Karpas-422 (cell line): ENCODE data around the gene KRCC1. TPM values are rescaled to one million over a fixed set of nuclear protein-coding genes. Genes with fewer than 3 reads are reported as not detected.

Experiments used
- DNase-seq: peaks from one replicate; pipeline ENCODE4 v3.0.0-alpha.2; 2015
- H2AFZ ChIP-seq: fragments of 200-600 bp; sonication (generic); 2 replicates; pipeline ENCODE4 v1.6.1; 2014; ENCODE audit warnings: antibody characterized with exemption, low read length, mixed read lengths
- H3K27ac ChIP-seq: fragments of 200-600 bp; sonication (generic); 2 replicates; pipeline ENCODE4 v1.5.1; 2014; ENCODE audit warnings: mild to moderate bottlenecking, low read length, moderate library complexity
- H3K27me3 ChIP-seq: fragments of 200-600 bp; sonication (generic); 2 replicates; pipeline ENCODE4 v1.6.1; 2014; ENCODE audit warnings: low read length, mixed read lengths
- H3K36me3 ChIP-seq: fragments of 200-600 bp; sonication (generic); 2 replicates; pipeline ENCODE4 v1.6.1; 2014; ENCODE audit warnings: low read length, mixed read lengths; ENCODE audit not compliant: insufficient read depth
- H3K4me1 ChIP-seq: fragments of 200-600 bp; sonication (generic); 2 replicates; pipeline ENCODE4 v1.6.1; 2014; ENCODE audit warnings: mild to moderate bottlenecking, low read length, mixed read lengths
- H3K4me2 ChIP-seq: fragments of 200-600 bp; sonication (generic); 2 replicates; pipeline ENCODE4 v1.6.1; 2014; ENCODE audit warnings: low read length, low read depth, mild to moderate bottlenecking; ENCODE audit not compliant: poor library complexity, severe bottlenecking
- H3K4me3 ChIP-seq: fragments of 200-600 bp; sonication (generic); 2 replicates; pipeline ENCODE4 v1.5.1; 2014; ENCODE audit warnings: mild to moderate bottlenecking, antibody characterized with exemption, low read length, mixed read lengths
- H3K79me2 ChIP-seq: fragments of 200-600 bp; sonication (generic); 2 replicates; pipeline ENCODE4 v1.6.1; 2014; ENCODE audit warnings: mild to moderate bottlenecking, low read length, mixed read lengths
- H3K9ac ChIP-seq: fragments of 200-600 bp; sonication (generic); 2 replicates; pipeline ENCODE4 v1.6.0; 2014; ENCODE audit warnings: low read length
- H3K9me2 ChIP-seq: fragments of 200-600 bp; sonication (generic), shearing (Covaris generic); replicated peaks from 2 replicates; pipeline ENCODE4 v1.6.0; 2014; ENCODE audit warnings: mild to moderate bottlenecking, low read length, moderate library complexity; ENCODE audit not compliant: insufficient read depth
- H3K9me3 ChIP-seq: fragments of 300-700, 200-600 bp; sonication (generic); 2 replicates; pipeline ENCODE4 v1.6.1; 2014; ENCODE audit warnings: low read length, mixed read lengths
- H4K20me1 ChIP-seq: fragments of 200-600 bp; sonication (generic); 2 replicates; pipeline ENCODE4 v1.6.1; 2014; ENCODE audit warnings: mild to moderate bottlenecking, antibody characterized with exemption, low read length, low read depth; ENCODE audit not compliant: insufficient read depth
- total RNA-seq: library from RNA; depleted of rRNA; stranded (reverse); fragments of >200 nt; shearing (Covaris generic); gene quantifications from 2 replicates; pipeline ENCODE4 v1.2.3, GENCODE V29; 2014; ENCODE audit warnings: low replicate concordance

KRCC1 gene
- total RNA-seq, 1 experiment from 2014 or later = 63.6 TPM

DNA sequence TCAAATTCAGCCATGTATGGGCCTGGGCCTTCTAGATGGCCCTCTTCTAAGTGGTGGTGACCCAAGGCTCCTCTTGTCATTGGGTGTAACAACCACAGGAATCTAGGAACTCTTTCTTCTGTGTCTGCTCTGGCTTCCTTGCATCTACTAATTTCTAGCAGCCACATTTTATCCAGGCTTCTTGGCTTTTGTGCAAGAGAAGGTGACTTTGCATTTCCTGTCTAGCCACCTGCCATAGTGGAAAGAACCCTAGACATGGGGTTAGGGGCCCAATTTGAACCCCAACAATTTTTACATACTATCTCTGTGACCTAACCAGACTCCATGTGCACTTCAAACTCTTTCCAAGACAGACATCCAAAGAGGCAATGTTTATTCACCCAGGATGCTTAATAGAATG lies 37.2 kb upstream of the KRCC1 start:
- H3K36me3 ChIP-seq = no peaks in the 10 kb centered on the region
- H2AFZ ChIP-seq = no peak overlapping the region
- no peak for DNase-seq
- no peaks in the 10 kb centered on the region for H3K9me2 ChIP-seq
- no peaks in the 10 kb centered on the region for H4K20me1 ChIP-seq
- no peaks in the 10 kb centered on the region for H3K79me2 ChIP-seq
- H3K4me3 ChIP-seq = no peak overlapping the region
- no peak overlapping the region for H3K27ac ChIP-seq
- no peak overlapping the region for H3K4me2 ChIP-seq
- H3K4me1 ChIP-seq = no peaks in the 10 kb centered on the region
- H3K27me3 ChIP-seq = no peaks in the 10 kb centered on the region
- H3K9ac ChIP-seq = no peak overlapping the region
- no peaks in the 10 kb centered on the region for H3K9me3 ChIP-seq

DNA sequence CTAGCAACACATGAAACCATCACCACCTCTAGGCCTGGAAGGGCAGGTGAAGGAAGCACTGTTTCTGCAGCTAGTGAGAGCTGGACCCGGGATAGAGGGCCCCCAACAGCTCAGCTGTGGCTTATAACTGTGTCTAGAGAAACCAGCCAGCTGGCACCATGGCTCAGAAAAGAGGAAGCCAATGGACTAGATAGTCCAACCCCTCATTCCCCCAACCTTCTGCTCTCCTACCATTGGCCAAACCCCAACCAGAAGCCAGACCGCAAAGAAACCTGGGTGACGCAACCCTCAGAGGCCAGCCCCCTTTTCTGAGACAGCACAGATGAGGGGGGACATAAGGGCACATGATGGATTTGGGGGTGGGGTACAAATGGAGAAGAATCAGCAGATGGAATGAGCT lies 36.4 kb upstream of the KRCC1 start:
- H3K9me2 ChIP-seq = no peaks in the 10 kb centered on the region
- H3K9me3 ChIP-seq = no peaks in the 10 kb centered on the region
- H3K4me2 ChIP-seq = no peak overlapping the region
- no peak overlapping the region for H3K4me3 ChIP-seq
- no peaks in the 10 kb centered on the region for H4K20me1 ChIP-seq
- no peaks in the 10 kb centered on the region for H3K79me2 ChIP-seq
- H3K9ac ChIP-seq = no peak overlapping the region
- H3K27me3 ChIP-seq = no peaks in the 10 kb centered on the region
- DNase-seq = no peak
- H3K27ac ChIP-seq = no peak overlapping the region
- H2AFZ ChIP-seq = no peak overlapping the region
- H3K36me3 ChIP-seq = no peaks in the 10 kb centered on the region
- no peaks in the 10 kb centered on the region for H3K4me1 ChIP-seq

DNA sequence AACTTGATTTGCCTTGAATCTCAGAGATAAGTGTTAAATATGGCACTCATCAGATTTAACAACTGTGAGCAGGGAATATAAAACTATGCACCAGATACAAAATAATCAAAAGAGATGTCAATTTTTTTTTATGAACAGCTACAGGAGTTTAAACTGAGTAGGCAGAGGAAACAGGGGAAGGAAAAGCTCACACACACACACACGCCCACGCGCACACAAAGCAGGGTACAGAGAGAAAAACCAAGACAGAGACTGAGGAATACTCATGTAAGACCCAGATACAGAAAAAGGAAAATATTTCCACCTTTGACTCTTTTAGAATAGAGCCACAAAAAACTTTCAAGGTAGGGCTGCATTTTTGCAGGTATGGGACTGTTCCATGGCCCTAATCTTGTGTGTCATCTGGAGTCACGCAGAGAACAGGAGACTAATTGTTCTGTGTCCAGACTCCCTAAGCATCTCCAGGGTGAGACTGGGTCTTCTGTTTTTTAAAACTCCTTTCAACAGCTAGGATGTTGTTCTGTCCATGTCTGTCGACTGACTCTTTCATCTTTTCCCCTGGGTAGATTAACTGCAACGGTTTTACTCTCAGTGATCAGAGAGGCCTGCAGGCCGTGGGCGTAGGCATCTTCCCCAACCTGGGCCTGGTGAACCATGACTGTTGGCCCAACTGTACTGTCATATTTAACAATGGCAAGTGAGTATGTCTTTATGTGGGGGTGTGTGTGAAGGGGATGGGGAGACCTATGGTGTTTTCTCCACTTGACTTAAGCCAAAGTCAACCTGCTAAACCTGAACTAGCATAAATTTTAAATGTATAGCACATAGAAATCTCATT lies 35.1 kb upstream of the KRCC1 start:
- H3K27ac ChIP-seq = no peak overlapping the region
- no peaks in the 10 kb centered on the region for H4K20me1 ChIP-seq
- H3K79me2 ChIP-seq = no peaks in the 10 kb centered on the region
- H3K4me3 ChIP-seq = no peak overlapping the region
- H3K9me2 ChIP-seq = no peaks in the 10 kb centered on the region
- no peak overlapping the region for H3K9ac ChIP-seq
- H3K27me3 ChIP-seq = no peaks in the 10 kb centered on the region
- H3K9me3 ChIP-seq = no peaks in the 10 kb centered on the region
- no peaks in the 10 kb centered on the region for H3K36me3 ChIP-seq
- H3K4me2 ChIP-seq = no peak overlapping the region
- no peak for DNase-seq
- no peaks in the 10 kb centered on the region for H3K4me1 ChIP-seq
- H2AFZ ChIP-seq = no peak overlapping the region

DNA sequence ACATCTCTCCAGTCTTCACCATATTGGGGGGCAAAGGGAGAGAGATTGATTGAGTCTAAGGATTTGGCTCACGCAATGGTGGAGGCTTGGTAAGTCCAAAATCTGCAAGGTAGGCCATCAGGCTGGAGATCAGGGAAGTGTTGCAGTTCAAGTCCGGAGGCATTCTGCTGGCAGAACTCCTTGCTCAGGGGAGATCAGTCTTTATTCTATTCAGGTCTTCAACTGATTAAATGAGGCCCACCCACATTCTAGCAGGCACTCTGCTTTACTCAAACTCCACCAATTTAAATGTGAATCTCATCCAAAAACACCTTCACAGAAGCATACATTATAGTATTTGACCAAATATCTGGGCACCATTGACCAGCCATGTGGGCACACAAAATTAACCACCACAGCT lies 33.4 kb upstream of the KRCC1 start:
- H2AFZ ChIP-seq = no peak overlapping the region
- DNase-seq = no peak
- H3K9me3 ChIP-seq = no peaks in the 10 kb centered on the region
- H3K27ac ChIP-seq = no peak overlapping the region
- H4K20me1 ChIP-seq = no peaks in the 10 kb centered on the region
- no peak overlapping the region for H3K4me3 ChIP-seq
- H3K4me1 ChIP-seq = no peaks in the 10 kb centered on the region
- no peaks in the 10 kb centered on the region for H3K27me3 ChIP-seq
- H3K79me2 ChIP-seq = no peaks in the 10 kb centered on the region
- no peaks in the 10 kb centered on the region for H3K36me3 ChIP-seq
- H3K4me2 ChIP-seq = no peak overlapping the region
- no peak overlapping the region for H3K9ac ChIP-seq
- H3K9me2 ChIP-seq = no peaks in the 10 kb centered on the region

DNA sequence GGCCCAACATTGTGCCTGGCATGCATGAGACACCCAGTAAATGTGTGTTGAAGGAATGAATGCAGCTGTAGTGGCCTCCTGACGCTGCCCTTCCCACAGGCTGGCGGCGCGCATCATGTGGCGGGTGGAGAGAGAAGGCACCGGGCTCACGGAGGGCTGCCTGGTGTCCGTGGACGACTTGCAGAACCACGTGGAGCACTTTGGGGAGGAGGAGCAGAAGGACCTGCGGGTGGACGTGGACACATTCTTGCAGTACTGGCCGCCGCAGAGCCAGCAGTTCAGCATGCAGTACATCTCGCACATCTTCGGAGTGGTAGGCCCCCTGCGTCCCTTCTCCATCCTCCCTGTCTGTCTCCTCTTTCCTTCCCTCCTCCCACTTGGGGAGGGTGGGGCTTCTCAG lies 32.2 kb upstream of the KRCC1 start:
- Histone ChIP-seq H3K79me2 (no peaks in the 10 kb centered on the region), H3K4me1 (no peaks in the 10 kb centered on the region), H3K4me3 (no peak overlapping the region), H3K9ac (no peak overlapping the region), H2AFZ (no peak overlapping the region), H3K9me3 (no peaks in the 10 kb centered on the region), H3K9me2 (no peaks in the 10 kb centered on the region), H3K4me2 (no peak overlapping the region), H3K36me3 (no peaks in the 10 kb centered on the region), H3K27me3 (no peaks in the 10 kb centered on the region), H4K20me1 (no peaks in the 10 kb centered on the region), H3K27ac (no peak overlapping the region)
- no peak for DNase-seq

DNA sequence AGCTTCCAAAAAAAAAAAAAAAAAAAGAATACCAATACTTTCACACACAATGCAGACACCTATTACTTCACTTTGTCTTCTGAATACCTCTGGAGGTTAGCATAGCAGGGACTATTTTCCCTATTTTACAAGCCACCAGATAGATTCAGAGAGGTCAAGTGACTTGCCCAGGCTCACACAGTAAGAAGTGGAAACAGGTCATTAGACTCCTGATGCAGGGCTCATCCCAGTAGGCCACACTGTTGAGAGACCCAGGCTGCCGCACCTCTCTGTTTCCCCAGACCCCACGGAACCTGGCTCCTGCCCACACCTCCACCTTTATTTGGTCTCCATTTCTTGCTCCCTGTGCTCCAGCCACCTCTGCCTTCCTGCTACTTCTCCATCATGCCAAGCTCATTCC lies 31.5 kb upstream of the KRCC1 start:
- Histone ChIP-seq H3K9me2 (no peaks in the 10 kb centered on the region), H3K4me2 (no peak overlapping the region), H4K20me1 (no peaks in the 10 kb centered on the region), H3K27me3 (no peaks in the 10 kb centered on the region), H3K27ac (no peak overlapping the region), H2AFZ (no peak overlapping the region), H3K36me3 (no peaks in the 10 kb centered on the region), H3K9me3 (no peaks in the 10 kb centered on the region), H3K79me2 (no peaks in the 10 kb centered on the region), H3K4me3 (no peak overlapping the region), H3K9ac (no peak overlapping the region), H3K4me1 (no peaks in the 10 kb centered on the region)
- DNase-seq = no peak

DNA sequence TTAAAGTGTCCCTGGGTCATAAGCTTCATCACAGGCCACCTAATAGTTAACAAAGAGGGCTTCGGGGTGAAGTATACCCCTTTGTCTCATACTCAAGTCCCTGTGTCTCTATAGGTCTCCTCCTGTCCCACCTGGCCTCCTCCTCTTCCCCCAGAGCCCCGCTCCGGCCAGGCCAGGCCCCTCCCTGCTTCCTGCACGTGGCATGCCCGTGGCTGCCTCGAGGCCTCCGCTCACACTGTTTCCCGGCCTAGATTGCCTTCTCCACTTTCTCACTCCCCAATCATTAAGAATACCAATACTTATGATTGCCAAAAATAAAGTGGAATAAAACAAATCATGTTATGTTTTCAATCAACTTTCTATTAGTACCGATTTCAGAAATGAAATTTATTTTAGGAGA lies 30.8 kb upstream of the KRCC1 start:
- no peaks in the 10 kb centered on the region for H3K4me1 ChIP-seq
- H3K4me2 ChIP-seq = no peak overlapping the region
- no peaks in the 10 kb centered on the region for H3K79me2 ChIP-seq
- H3K9ac ChIP-seq = no peak overlapping the region
- H4K20me1 ChIP-seq = no peaks in the 10 kb centered on the region
- H3K27me3 ChIP-seq = no peaks in the 10 kb centered on the region
- H3K4me3 ChIP-seq = no peak overlapping the region
- H2AFZ ChIP-seq = no peak overlapping the region
- no peak overlapping the region for H3K27ac ChIP-seq
- H3K9me3 ChIP-seq = no peaks in the 10 kb centered on the region
- no peaks in the 10 kb centered on the region for H3K9me2 ChIP-seq
- no peak for DNase-seq
- no peaks in the 10 kb centered on the region for H3K36me3 ChIP-seq

DNA sequence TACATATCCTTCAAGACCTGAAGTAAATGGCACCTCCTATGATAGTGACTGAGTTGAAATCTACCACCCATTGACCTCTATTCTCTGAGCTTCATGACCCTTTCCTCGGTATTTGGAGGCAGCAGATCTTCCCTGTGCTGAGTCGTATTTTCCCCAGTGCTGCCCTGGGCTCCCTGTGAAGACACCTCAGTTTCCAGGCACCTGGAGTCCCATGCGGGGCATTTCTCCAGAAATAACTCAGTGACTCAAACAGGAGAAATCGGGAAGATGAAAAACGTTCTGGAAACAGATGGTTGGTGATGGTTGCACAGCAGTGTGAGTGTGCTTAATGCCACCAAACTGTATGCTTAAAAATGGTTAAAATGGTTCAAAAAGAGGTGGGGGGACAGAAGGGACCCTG lies 30.0 kb upstream of the KRCC1 start:
- no peak for DNase-seq
- Histone ChIP-seq H3K9me2 (no peaks in the 10 kb centered on the region), H3K4me3 (no peak overlapping the region), H3K79me2 (no peaks in the 10 kb centered on the region), H4K20me1 (no peaks in the 10 kb centered on the region), H3K27me3 (no peaks in the 10 kb centered on the region), H2AFZ (no peak overlapping the region), H3K4me1 (no peaks in the 10 kb centered on the region), H3K27ac (no peak overlapping the region), H3K36me3 (no peaks in the 10 kb centered on the region), H3K4me2 (no peak overlapping the region), H3K9me3 (no peaks in the 10 kb centered on the region), H3K9ac (no peak overlapping the region)
